ENCODE results near the gene ETFBKMT. TPM values are rescaled to one million over a fixed set of nuclear protein-coding genes. Genes with fewer than 3 reads are reported as not detected.
A peak's percentile ranks its signal among the peaks of the same experiment; 100 is the strongest.

The ETFBKMT gene
- polyA plus RNA-seq, 3 donors: 0.67 to 2.2 (median 1.5) TPM

DNA sequence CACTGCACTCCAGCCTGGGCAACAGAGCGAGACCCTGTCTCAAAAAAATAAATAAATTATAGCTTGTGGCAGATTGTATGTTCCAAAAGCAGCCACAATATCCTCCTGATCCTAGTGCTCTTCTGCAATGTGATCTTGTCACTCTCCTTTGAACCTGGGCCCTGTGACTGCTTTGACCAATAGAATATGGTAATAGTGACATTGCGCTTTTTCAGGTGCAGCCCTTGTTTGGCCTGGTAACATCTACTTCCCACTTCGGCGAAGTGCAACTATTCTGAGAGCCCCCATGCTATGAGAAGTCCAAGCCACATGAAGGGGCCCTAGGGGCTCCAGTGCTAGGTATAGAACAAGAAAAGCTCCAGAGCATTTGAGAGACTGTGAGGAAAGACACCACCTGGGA is 37.5 kb upstream of the ETFBKMT start:
- Histone ChIP-seq H3K79me2 (ENCODE audit: insufficient read depth, low read length) (no peaks in the 10 kb centered on the region), H4K20me1 (ENCODE audit: insufficient read depth, low read length) (no peaks in the 10 kb centered on the region), H3K9ac (ENCODE audit: insufficient read depth, low read length, poor library complexity, severe bottlenecking) (no peak overlapping the region), H3K9me3 (replicated peaks in 1 of 2; ENCODE audit: control insufficient read depth in 1 of 2, insufficient read depth in 1 of 2, low read length in 2 of 2) (peaks cover 0 to 3% of the 10 kb centered on the region in 2 donors), H3K4me2 (replicated peaks; ENCODE audit: extremely low read depth, low read length, poor library complexity, severe bottlenecking) (no peak overlapping the region), H3K27me3 (ENCODE audit: control insufficient read depth in 2 of 2, insufficient read depth in 2 of 2, low read length in 2 of 2) (no peaks in the 10 kb centered on the region), H3K4me3 (replicated peaks in 1 of 3; ENCODE audit: low read depth in 2 of 3, low read length in 3 of 3) (no peak overlapping the region), H3K4me1 (ENCODE audit: control insufficient read depth in 1 of 2, insufficient read depth in 2 of 2, low read length in 2 of 2) (no peaks in the 10 kb centered on the region), H3K27ac (ENCODE audit: low read depth in 1 of 2, low read length in 2 of 2) (no peak overlapping the region), H3K36me3 (replicated peaks in 1 of 2; ENCODE audit: control insufficient read depth in 1 of 2, insufficient read depth in 2 of 2, low read length in 2 of 2) (no peaks in the 10 kb centered on the region), H2AFZ (ENCODE audit: insufficient read depth, low read depth, low read length, poor library complexity, severe bottlenecking) (no peak overlapping the region)
- Mint-ChIP-seq H3K4me3 (no peak overlapping the region), H3K27ac (peak overlapping the region in 1 of 7 donors; percentile 42), H3K36me3 (no peaks in the 10 kb centered on the region), H3K4me1 (peaks cover 2% of the 10 kb centered on the region), H3K27me3 (ENCODE audit: low read depth in 3 of 3) (peaks cover 0 to 2% (median 0%) of the 10 kb centered on the region in 3 donors), H3K9me3 (peaks cover 0 to 1% (median 0%) of the 10 kb centered on the region in 7 donors)
- DNase-seq: no peak
- TF ChIP-seq, protein P1, sequence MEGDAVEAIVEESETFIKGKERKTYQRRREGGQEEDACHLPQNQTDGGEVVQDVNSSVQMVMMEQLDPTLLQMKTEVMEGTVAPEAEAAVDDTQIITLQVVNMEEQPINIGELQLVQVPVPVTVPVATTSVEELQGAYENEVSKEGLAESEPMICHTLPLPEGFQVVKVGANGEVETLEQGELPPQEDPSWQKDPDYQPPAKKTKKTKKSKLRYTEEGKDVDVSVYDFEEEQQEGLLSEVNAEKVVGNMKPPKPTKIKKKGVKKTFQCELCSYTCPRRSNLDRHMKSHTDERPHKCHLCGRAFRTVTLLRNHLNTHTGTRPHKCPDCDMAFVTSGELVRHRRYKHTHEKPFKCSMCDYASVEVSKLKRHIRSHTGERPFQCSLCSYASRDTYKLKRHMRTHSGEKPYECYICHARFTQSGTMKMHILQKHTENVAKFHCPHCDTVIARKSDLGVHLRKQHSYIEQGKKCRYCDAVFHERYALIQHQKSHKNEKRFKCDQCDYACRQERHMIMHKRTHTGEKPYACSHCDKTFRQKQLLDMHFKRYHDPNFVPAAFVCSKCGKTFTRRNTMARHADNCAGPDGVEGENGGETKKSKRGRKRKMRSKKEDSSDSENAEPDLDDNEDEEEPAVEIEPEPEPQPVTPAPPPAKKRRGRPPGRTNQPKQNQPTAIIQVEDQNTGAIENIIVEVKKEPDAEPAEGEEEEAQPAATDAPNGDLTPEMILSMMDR (IDR thresholded peaks at IDR 0.05): no peak
- WGBS (ENCODE audit: insufficient coverage): 100% methylated on average over 1 of the region's 4 CpGs
- intact Hi-C loops (cut with micrococcal nuclease): no loop called here

DNA sequence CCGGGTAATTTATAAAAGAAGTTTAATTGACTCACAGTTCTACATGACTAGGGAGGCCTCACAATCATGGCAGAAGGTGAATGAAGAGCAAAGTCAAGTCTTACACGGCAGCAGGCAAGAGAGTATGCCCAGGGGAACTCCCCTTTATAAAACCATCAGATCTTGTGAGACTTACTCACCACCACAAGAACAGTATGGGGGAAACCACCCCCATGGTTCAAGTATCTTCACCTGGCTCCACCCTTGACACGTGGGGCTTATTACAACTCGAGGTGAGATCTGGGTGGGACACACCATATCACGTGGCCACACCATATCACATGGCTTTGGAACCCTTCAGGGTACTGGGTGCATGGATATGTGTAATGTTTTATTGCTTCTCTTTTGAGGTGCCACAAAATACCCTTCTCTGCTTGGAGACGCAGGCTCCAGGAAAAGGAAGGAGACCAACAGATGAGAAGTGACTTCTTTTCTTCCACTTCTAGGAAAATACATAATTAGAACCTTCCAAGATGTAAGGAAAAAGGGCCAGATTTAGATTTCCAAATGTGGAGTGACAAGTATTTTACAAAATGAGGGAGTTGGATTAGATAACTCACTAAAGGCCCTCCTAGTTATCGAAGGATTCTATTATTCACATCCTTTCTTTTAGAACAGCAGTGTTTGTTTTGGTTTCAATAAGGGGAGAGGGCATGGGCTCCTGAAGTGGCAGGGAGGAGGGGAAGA is 33.1 kb upstream of the ETFBKMT start:
- Mint-ChIP-seq H3K36me3 (no peaks in the 10 kb centered on the region), H3K4me3 (no peak overlapping the region), H3K27ac (no peak overlapping the region), H3K4me1 (peaks cover 2% of the 10 kb centered on the region), H3K27me3 (ENCODE audit: low read depth in 3 of 3) (peaks cover 0 to 4% (median 3%) of the 10 kb centered on the region in 3 donors), H3K9me3 (no peaks in the 10 kb centered on the region)
- no peaks in the 10 kb centered on the region for H4K20me1 ChIP-seq (ENCODE audit: insufficient read depth, low read length)
- intact Hi-C loops (cut with micrococcal nuclease): no loop called here
- H2AFZ ChIP-seq (ENCODE audit: insufficient read depth, low read depth, low read length, poor library complexity, severe bottlenecking): no peak overlapping the region
- TF ChIP-seq, protein P1 (IDR thresholded peaks at IDR 0.05): no peak
- H3K9me3 ChIP-seq (replicated peaks in 1 of 2; ENCODE audit: control insufficient read depth in 1 of 2, insufficient read depth in 1 of 2, low read length in 2 of 2): no peaks in the 10 kb centered on the region
- no peak overlapping the region for H3K27ac ChIP-seq (ENCODE audit: low read depth in 1 of 2, low read length in 2 of 2)
- no peaks in the 10 kb centered on the region for H3K79me2 ChIP-seq (ENCODE audit: insufficient read depth, low read length)
- H3K9ac ChIP-seq (ENCODE audit: insufficient read depth, low read length, poor library complexity, severe bottlenecking): no peak overlapping the region
- no peaks in the 10 kb centered on the region for H3K36me3 ChIP-seq (replicated peaks in 1 of 2; ENCODE audit: control insufficient read depth in 1 of 2, insufficient read depth in 2 of 2, low read length in 2 of 2)
- no peak overlapping the region for H3K4me2 ChIP-seq (replicated peaks; ENCODE audit: extremely low read depth, low read length, poor library complexity, severe bottlenecking)
- DNase-seq: peak in 1 of 3 donors; percentile 12
- WGBS (ENCODE audit: insufficient coverage): 83% methylated on average over 2 of the region's 7 CpGs
- no peak overlapping the region for H3K4me3 ChIP-seq (replicated peaks in 1 of 3; ENCODE audit: low read depth in 2 of 3, low read length in 3 of 3)
- no peaks in the 10 kb centered on the region for H3K4me1 ChIP-seq (ENCODE audit: control insufficient read depth in 1 of 2, insufficient read depth in 2 of 2, low read length in 2 of 2)
- H3K27me3 ChIP-seq (ENCODE audit: control insufficient read depth in 2 of 2, insufficient read depth in 2 of 2, low read length in 2 of 2): no peaks in the 10 kb centered on the region

All from CD14-positive monocyte (primary cell).